ENCODE results near the gene EML5.

- no peak for TF ChIP-seq CTCF (IDR thresholded peaks at IDR 0.05; ENCODE audit: insufficient read depth, low read length, poor library complexity, severe bottlenecking)
- TF ChIP-seq EZH2phosphoT487 (conservative IDR thresholded peaks at IDR 0.05; ENCODE audit: low read length): no peak
These were observed 216.5 kb downstream of the EML5 start for GRCh38 chr14:88576222-88576621.

Measured in SU-DHL-6 (cell line).